VCaP (cell line): ENCODE results near the gene CAMTA1.

Experiments used
- H3K27ac ChIP-seq: fragments of 450-650 bp; 2 replicates; pipeline ENCODE4 v1.5.1; 2017
- TF ChIP-seq, protein P1 (sequence below): fragments of 450-650 bp; conservative IDR thresholded peaks from 2 replicates; pipeline ENCODE4 v1.5.1; 2017; ENCODE audit warnings: mild to moderate bottlenecking, moderate library complexity

CAMTA1 gene

DNA sequence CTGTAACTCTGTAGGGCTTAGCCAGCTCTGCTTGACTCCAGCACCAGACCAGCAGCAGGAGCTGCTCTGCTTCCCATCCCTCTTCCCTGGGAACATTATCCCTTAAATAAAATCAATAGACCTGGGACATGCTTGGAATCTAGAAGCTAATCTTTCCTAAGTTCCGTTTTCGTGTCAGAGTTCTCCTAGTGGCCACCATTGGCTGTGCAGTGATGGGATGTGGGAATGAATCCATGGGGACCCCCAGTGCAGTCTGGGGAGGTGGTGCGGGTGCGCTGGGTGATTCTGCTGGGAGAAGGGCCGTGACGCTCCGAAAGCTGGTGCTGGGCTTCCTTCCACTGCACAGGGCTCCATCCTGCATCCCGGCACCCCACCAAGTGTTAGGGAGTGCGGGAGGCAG is 202.7 kb downstream of the CAMTA1 start:
- TF ChIP-seq, protein P1, sequence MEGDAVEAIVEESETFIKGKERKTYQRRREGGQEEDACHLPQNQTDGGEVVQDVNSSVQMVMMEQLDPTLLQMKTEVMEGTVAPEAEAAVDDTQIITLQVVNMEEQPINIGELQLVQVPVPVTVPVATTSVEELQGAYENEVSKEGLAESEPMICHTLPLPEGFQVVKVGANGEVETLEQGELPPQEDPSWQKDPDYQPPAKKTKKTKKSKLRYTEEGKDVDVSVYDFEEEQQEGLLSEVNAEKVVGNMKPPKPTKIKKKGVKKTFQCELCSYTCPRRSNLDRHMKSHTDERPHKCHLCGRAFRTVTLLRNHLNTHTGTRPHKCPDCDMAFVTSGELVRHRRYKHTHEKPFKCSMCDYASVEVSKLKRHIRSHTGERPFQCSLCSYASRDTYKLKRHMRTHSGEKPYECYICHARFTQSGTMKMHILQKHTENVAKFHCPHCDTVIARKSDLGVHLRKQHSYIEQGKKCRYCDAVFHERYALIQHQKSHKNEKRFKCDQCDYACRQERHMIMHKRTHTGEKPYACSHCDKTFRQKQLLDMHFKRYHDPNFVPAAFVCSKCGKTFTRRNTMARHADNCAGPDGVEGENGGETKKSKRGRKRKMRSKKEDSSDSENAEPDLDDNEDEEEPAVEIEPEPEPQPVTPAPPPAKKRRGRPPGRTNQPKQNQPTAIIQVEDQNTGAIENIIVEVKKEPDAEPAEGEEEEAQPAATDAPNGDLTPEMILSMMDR: no peak
- no peak overlapping the region for H3K27ac ChIP-seq

DNA sequence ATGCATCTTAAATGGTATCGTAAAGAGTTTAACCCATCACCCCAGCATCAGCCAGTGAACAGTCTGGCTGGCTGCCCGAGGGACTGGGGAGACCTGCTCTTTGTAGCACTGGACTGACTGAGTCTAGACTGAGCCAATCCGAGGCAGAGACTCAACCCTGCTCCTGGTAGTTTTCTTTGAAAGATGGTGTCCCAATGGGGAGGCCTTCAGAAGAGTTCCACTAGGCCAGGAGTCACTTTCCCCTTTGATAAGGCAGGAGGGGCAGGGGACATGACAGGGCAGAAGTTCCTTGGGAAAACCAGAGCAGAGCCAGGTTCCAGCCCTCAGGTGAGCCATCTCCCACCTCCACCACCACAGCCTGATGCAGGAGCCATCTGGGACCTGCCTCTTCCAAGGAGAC is 203.5 kb downstream of the CAMTA1 start:
- no peak overlapping the region for H3K27ac ChIP-seq
- TF ChIP-seq, protein P1: no peak

DNA sequence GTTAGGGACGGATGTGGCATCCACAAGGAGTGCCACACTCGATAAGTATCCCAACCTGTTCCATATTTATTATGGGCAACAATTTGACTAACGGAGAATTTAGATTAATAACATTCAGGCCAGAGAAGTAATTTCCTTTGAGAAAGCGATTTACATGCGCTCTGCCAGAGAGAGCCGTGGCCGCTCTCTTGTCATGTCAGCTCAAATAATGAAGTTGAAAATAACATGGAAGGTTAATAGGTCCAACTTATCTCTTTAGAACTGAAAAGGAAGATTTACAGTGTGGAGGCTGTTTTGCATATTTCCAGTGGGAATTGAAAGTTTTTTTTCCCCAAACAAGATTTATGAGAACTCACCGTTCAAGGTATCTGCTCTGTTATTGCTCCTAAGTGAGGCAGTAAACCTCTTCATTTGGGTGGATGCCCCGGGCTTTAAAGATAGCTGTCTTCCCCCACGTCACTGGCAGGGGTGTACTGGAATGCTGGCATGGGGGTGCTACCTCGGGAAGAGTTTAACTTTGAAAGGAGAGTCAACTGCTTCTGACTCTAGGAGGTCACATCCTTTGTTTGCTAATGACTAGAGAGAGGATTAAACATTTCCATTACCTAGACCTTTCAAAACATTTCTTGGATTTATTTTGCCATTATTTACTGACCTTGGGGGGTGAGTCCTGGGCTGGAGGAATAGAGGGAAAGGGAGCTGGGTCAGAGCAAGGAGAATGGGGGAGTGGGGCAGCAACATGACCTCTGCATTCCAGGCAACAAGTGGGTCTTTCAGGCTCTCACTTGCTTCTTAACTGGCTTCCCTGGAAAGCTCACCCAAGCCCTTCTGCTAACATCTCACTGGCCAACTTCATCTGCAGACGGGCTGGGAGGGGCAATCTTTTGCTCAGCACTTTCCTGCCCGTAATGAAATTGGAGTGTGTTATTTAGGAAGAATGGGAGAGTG is 204.2 kb downstream of the CAMTA1 start:
- H3K27ac ChIP-seq: no peak overlapping the region
- TF ChIP-seq, protein P1: no peak

DNA sequence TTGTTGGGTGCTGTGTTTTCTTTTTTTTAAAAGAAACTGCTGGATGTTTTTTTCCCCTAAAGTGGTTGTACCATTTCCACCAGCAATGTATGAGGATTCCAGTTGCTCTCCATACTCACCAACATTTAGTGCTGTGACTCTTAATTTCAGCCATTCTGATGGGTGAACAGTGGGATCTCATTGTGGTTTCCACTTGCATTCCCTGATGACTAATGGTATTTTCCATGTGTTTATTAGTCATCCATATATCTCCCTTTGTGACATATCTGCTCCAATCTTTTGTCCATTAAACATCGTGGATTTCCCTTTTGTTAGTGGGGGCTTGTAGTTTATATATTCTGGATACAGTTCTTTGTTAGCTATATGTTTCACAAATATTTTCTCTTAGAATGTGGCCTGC is 206.0 kb downstream of the CAMTA1 start:
- no peak overlapping the region for H3K27ac ChIP-seq
- TF ChIP-seq, protein P1: no peak

DNA sequence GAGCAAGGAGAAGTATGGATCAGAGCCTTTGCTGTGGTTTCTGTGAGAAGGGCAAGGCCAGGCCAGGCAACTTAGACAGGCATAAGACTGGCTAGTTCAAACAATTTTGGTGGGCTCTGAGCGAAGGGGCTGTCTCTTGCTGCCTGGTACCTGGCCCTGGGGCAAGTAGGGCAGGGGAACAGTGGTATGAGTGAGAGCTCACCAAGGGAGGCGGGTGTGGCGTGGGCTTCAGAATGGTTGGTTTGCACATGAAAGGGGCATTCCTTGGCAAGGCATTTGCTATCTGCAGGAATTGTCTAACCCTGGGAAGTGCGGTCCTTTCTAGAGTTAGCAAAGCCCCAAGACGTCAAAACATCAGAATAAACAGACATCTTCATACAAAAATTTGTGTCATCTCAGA is 210.5 kb downstream of the CAMTA1 start:
- TF ChIP-seq, protein P1: no peak
- no peak overlapping the region for H3K27ac ChIP-seq

DNA sequence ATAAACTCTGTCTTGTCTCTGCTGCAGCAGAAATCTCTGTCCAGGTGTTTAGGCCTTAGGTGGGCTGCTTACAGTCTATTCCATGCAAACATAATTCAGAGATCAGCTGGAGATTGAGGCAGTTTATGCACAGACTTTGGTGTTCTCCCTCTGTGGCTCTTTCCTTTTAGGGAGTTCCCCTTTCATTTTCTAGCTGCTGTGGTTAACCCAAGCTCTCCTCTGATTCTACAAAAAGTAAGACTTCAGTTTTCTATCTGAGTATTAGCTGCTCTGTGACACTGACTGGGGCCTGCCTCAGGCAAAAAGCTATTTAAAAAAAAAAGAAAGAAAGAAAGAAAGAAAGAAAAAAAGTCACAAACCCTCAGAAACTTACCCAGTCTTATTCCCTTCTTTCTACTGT is 211.1 kb downstream of the CAMTA1 start:
- no peak overlapping the region for H3K27ac ChIP-seq
- TF ChIP-seq, protein P1: no peak

DNA sequence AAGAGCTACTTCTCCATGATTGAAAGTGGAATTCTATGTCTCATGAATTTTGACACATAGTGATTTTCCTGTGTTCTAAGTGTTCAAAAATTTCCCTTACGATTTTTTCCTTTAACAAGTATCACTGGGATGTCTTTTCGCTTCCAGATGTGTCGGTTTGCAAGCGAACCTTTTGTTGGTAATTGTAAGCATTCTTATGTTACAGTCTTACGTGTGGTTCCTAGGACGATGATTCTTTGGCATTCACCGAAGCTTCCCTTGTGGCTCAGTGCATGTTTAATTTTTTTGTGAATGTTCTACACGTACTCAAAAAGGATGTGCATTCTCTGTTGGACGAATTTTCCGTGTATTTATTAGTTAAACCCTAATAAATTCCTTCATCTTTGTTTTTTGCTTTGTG is 211.6 kb downstream of the CAMTA1 start:
- H3K27ac ChIP-seq: no peak overlapping the region
- TF ChIP-seq, protein P1: no peak
